Dendritic cell treated with granulocyte-macrophage colony-stimulating factor and Interleukin-4, amounts not matched to agents 40 ng/mL and 50 ng/mL, for 4 days (primary cell): ENCODE data around the gene GATAD2A.

Experiments used
- H3K27ac Mint-ChIP-seq: one replicate; pipeline ENCODE4 v1.8.0; 2022; ENCODE audit warnings: mild to moderate bottlenecking, mixed read lengths
- H3K27me3 Mint-ChIP-seq: one replicate; pipeline ENCODE4 v1.8.0; 2022; ENCODE audit warnings: mild to moderate bottlenecking, mixed read lengths
- H3K36me3 Mint-ChIP-seq: one replicate; pipeline ENCODE4 v1.8.0; 2022; ENCODE audit warnings: low read depth, mixed read lengths
- H3K4me1 Mint-ChIP-seq: one replicate; pipeline ENCODE4 v1.8.0; 2022; ENCODE audit warnings: low read depth, mixed read lengths
- H3K4me3 Mint-ChIP-seq: one replicate; pipeline ENCODE4 v1.8.0; 2022; ENCODE audit warnings: mild to moderate bottlenecking, moderate library complexity, mixed read lengths
- H3K9me3 Mint-ChIP-seq: one replicate; pipeline ENCODE4 v1.8.0; 2022; ENCODE audit warnings: mixed read lengths
- intact Hi-C: fragments of 100-400 bp; cut with micrococcal nuclease; formaldehyde crosslinking; loops from one replicate; pipeline ENCODE4 v1.15.0; 2022

Gene GATAD2A

GRCh38 chr19:19486343-19487076, 81.0 kb downstream of the GATAD2A start:
- Mint-ChIP-seq H3K27me3 (no peaks in the 10 kb centered on the region), H3K4me1 (peaks cover 64% of the 10 kb centered on the region), H3K27ac (peak overlapping the region; percentile 88), H3K9me3 (no peaks in the 10 kb centered on the region), H3K4me3 (no peak overlapping the region), H3K36me3 (peaks cover 64% of the 10 kb centered on the region)
- intact Hi-C loops: loop anchor here (5.0 kb wide), 1 partner anchor 39 kb away; no protein-coding TSS in a partner anchor

- H3K27me3 Mint-ChIP-seq: no peaks in the 10 kb centered on the region
- H3K27ac Mint-ChIP-seq: peak overlapping the region; percentile 88
- no peaks in the 10 kb centered on the region for H3K9me3 Mint-ChIP-seq
- peaks cover 64% of the 10 kb centered on the region for H3K36me3 Mint-ChIP-seq
- intact Hi-C loops: loop anchor here (5.0 kb wide), 1 partner anchor 40 kb away; no protein-coding TSS in a partner anchor
- H3K4me3 Mint-ChIP-seq: no peak overlapping the region
- peaks cover 61% of the 10 kb centered on the region for H3K4me1 Mint-ChIP-seq
Observed at GRCh38 chr19:19487077-19487949, 81.8 kb downstream of the GATAD2A start.

- H3K27ac Mint-ChIP-seq: peak overlapping the region; percentile 88
- no peak overlapping the region for H3K4me3 Mint-ChIP-seq
- H3K9me3 Mint-ChIP-seq: no peaks in the 10 kb centered on the region
- intact Hi-C loops: loop anchor here (2.0 to 5.0 kb wide), 2 partner anchors 41 to 341 kb away; no protein-coding TSS in a partner anchor
- H3K36me3 Mint-ChIP-seq: peaks cover 65% of the 10 kb centered on the region
- no peaks in the 10 kb centered on the region for H3K27me3 Mint-ChIP-seq
- H3K4me1 Mint-ChIP-seq: peaks cover 58% of the 10 kb centered on the region
Observed at GRCh38 chr19:19487950-19488874, 82.7 kb downstream of the GATAD2A start.

GRCh38 chr19:19488875-19489690, 83.6 kb downstream of the GATAD2A start:
- intact Hi-C loops: loop anchor here (2.0 to 5.0 kb wide), 2 partner anchors 42 to 342 kb away; no protein-coding TSS in a partner anchor
- no peaks in the 10 kb centered on the region for H3K27me3 Mint-ChIP-seq
- peak overlapping the region; percentile 42 for H3K4me3 Mint-ChIP-seq
- peak overlapping the region; percentile 88 for H3K27ac Mint-ChIP-seq
- peaks cover 54% of the 10 kb centered on the region for H3K4me1 Mint-ChIP-seq
- H3K36me3 Mint-ChIP-seq: peaks cover 65% of the 10 kb centered on the region
- no peaks in the 10 kb centered on the region for H3K9me3 Mint-ChIP-seq

- Mint-ChIP-seq H3K36me3 (peaks cover 68% of the 10 kb centered on the region), H3K4me1 (peaks cover 54% of the 10 kb centered on the region), H3K4me3 (no peak overlapping the region), H3K27ac (peak overlapping the region; percentile 88), H3K9me3 (no peaks in the 10 kb centered on the region), H3K27me3 (no peaks in the 10 kb centered on the region)
- intact Hi-C loops: loop anchor here (1.0 to 5.0 kb wide), 3 partner anchors 43 to 343 kb away; no protein-coding TSS in a partner anchor
Observed at GRCh38 chr19:19489804-19490204, 84.3 kb downstream of the GATAD2A start.

- H3K36me3 Mint-ChIP-seq: peaks cover 68% of the 10 kb centered on the region
- no peak overlapping the region for H3K4me3 Mint-ChIP-seq
Observed at GRCh38 chr19:19490214-19490968, 84.9 kb downstream of the GATAD2A start.

GRCh38 chr19:19491321-19492025, 86.0 kb downstream of the GATAD2A start:
- Mint-ChIP-seq H3K27me3 (no peaks in the 10 kb centered on the region), H3K27ac (no peak overlapping the region), H3K36me3 (peaks cover 68% of the 10 kb centered on the region), H3K9me3 (no peaks in the 10 kb centered on the region), H3K4me3 (no peak overlapping the region), H3K4me1 (peaks cover 48% of the 10 kb centered on the region)
- intact Hi-C loops: no loop called here

More at GRCh38 chr19:19490214-19490968, 84.9 kb downstream of the GATAD2A start:
- Mint-ChIP-seq H3K4me1 (peaks cover 54% of the 10 kb centered on the region), H3K27me3 (no peaks in the 10 kb centered on the region), H3K27ac (peak overlapping the region; percentile 88), H3K9me3 (no peaks in the 10 kb centered on the region)
- intact Hi-C loops: loop anchor here (1.0 kb wide), 1 partner anchor 124 kb away; no protein-coding TSS in a partner anchor

- Mint-ChIP-seq H3K36me3 (peaks cover 68% of the 10 kb centered on the region), H3K4me3 (no peak overlapping the region), H3K9me3 (no peaks in the 10 kb centered on the region), H3K27ac (no peak overlapping the region), H3K4me1 (peaks cover 41% of the 10 kb centered on the region), H3K27me3 (no peaks in the 10 kb centered on the region)
- intact Hi-C loops: no loop called here
Observed at GRCh38 chr19:19492026-19492610, 86.6 kb downstream of the GATAD2A start.

GRCh38 chr19:19493841-19494546, 88.5 kb downstream of the GATAD2A start:
- no peaks in the 10 kb centered on the region for H3K27me3 Mint-ChIP-seq
- H3K27ac Mint-ChIP-seq: no peak overlapping the region
- H3K4me1 Mint-ChIP-seq: peaks cover 24% of the 10 kb centered on the region

GRCh38 chr19:19495614-19496603, 90.4 kb downstream of the GATAD2A start:
- Mint-ChIP-seq H3K36me3 (peaks cover 100% of the 10 kb centered on the region), H3K9me3 (no peaks in the 10 kb centered on the region), H3K4me1 (peaks cover 5% of the 10 kb centered on the region), H3K27ac (no peak overlapping the region), H3K4me3 (no peak overlapping the region), H3K27me3 (no peaks in the 10 kb centered on the region)
- intact Hi-C loops: no loop called here

More at GRCh38 chr19:19493841-19494546, 88.5 kb downstream of the GATAD2A start:
- peaks cover 87% of the 10 kb centered on the region for H3K36me3 Mint-ChIP-seq
- H3K9me3 Mint-ChIP-seq: no peaks in the 10 kb centered on the region
- no peak overlapping the region for H3K4me3 Mint-ChIP-seq
- intact Hi-C loops: no loop called here
